Spinal cord (tissue), 10 donors: Measurements from ENCODE around the gene ME3. TPM values are rescaled to one million over a fixed set of nuclear protein-coding genes. Genes with fewer than 3 reads are reported as not detected.
A peak's percentile ranks its signal among the peaks of the same experiment; 100 is the strongest.

Experiments
- DNase-seq, 6 donors: peaks; one replicate each; pipeline versions ENCODE4 v3.0.0 to v3.0.0-alpha.2; 2013 to 2015; ENCODE audit warnings: low spot score in 6 of 6, low read depth in 4 of 6
- H3K27ac ChIP-seq: one replicate; pipeline ENCODE4 v1.5.1; 2013; ENCODE audit warnings: low read depth, low read length, control low read depth
- H3K27me3 ChIP-seq: one replicate; pipeline ENCODE4 v1.6.1; 2013; ENCODE audit warnings: low read length; ENCODE audit not compliant: control insufficient read depth, insufficient read depth
- H3K36me3 ChIP-seq: one replicate; pipeline ENCODE4 v1.6.1; 2013; ENCODE audit warnings: low read length; ENCODE audit not compliant: control insufficient read depth, insufficient read depth
- H3K4me1 ChIP-seq: one replicate; pipeline ENCODE4 v1.6.1; 2013; ENCODE audit warnings: low read length; ENCODE audit not compliant: control insufficient read depth, insufficient read depth
- H3K4me3 ChIP-seq: one replicate; pipeline ENCODE4 v1.5.1; 2013; ENCODE audit warnings: low read depth, low read length, control low read depth
- H3K9me3 ChIP-seq: one replicate; pipeline ENCODE4 v1.6.1; 2013; ENCODE audit warnings: low read length; ENCODE audit not compliant: control insufficient read depth, insufficient read depth
- WGBS: methylation state at CpG from one replicate; pipeline ENCODE4 v1.1.5; 2013; ENCODE audit warnings: missing lambda C conversion rate; ENCODE audit not compliant: insufficient coverage; 5-methylcytosine and 5-hydroxymethylcytosine counted together
- polyA plus RNA-seq, 2 donors: library from polyadenylated mRNA; unstranded; fragments of 120-200 nt; gene quantifications; one replicate each; pipeline ENCODE4 v1.2.1, GENCODE V29; 2013; ENCODE audit not compliant: insufficient read length in 2 of 2
- total RNA-seq, 2 donors: library from RNA; depleted of rRNA in 1 of 2; stranded (reverse); fragments of 120-200 nt in 1 of 2; fragments of >200 nt in 1 of 2; gene quantifications; one replicate each; pipeline versions ENCODE4 v1.2.3 to v1.2.4, GENCODE V29; 2013 to 2014
- donor health status: healthy.

ME3 gene
- total and polyA plus RNA-seq, 4 donors: 39.0 to 45.4 (median 44.6) TPM

GRCh38 chr11:86595451-86595850 is 77.0 kb downstream of the ME3 start:
- Histone ChIP-seq H3K9me3 (no peaks in the 10 kb centered on the region), H3K4me3 (no peak overlapping the region), H3K27me3 (no peaks in the 10 kb centered on the region), H3K27ac (no peak overlapping the region), H3K36me3 (no peaks in the 10 kb centered on the region), H3K4me1 (peaks cover 5% of the 10 kb centered on the region)
- DNase-seq: no peak
- WGBS: no CpG with 5 or more reads among the region's 3 CpGs

- no peak for DNase-seq
- Histone ChIP-seq H3K36me3 (no peaks in the 10 kb centered on the region), H3K4me3 (no peak overlapping the region), H3K27me3 (no peaks in the 10 kb centered on the region), H3K4me1 (peaks cover 5% of the 10 kb centered on the region), H3K27ac (no peak overlapping the region), H3K9me3 (no peaks in the 10 kb centered on the region)
Measured at GRCh38 chr11:86594746-86595145, 77.7 kb downstream of the ME3 start.

GRCh38 chr11:86593833-86594232 is 78.6 kb downstream of the ME3 start:
- no CpG with 5 or more reads among the region's 4 CpGs for whole genome bisulfite sequencing
- peaks cover 8% of the 10 kb centered on the region for H3K4me1 ChIP-seq

GRCh38 chr11:86592659-86593451 is 79.6 kb downstream of the ME3 start:
- H3K4me1 ChIP-seq: peaks cover 10% of the 10 kb centered on the region
- no peaks in the 10 kb centered on the region for H3K36me3 ChIP-seq
- WGBS: 70% methylated on average over 2 of the region's 5 CpGs
- no peaks in the 10 kb centered on the region for H3K9me3 ChIP-seq
- H3K27me3 ChIP-seq: no peaks in the 10 kb centered on the region
- no peak overlapping the region for H3K4me3 ChIP-seq
- DNase-seq: peak in 1 of 6 donors; percentile 28
- no peak overlapping the region for H3K27ac ChIP-seq

More at GRCh38 chr11:86593833-86594232, 78.6 kb downstream of the ME3 start:
- Histone ChIP-seq H3K27ac (no peak overlapping the region), H3K36me3 (no peaks in the 10 kb centered on the region), H3K4me3 (no peak overlapping the region), H3K27me3 (no peaks in the 10 kb centered on the region), H3K9me3 (no peaks in the 10 kb centered on the region)
- no peak for DNase-seq

GRCh38 chr11:86592047-86592591 is 80.3 kb downstream of the ME3 start:
- Histone ChIP-seq H3K27me3 (no peaks in the 10 kb centered on the region), H3K9me3 (no peaks in the 10 kb centered on the region), H3K27ac (no peak overlapping the region), H3K4me3 (no peak overlapping the region), H3K36me3 (no peaks in the 10 kb centered on the region), H3K4me1 (peaks cover 8% of the 10 kb centered on the region)
- 83% methylated on average over 1 of the region's 1 CpG for WGBS
- no peak for DNase-seq

- H3K27ac ChIP-seq: no peak overlapping the region
- no peak overlapping the region for H3K4me3 ChIP-seq
- WGBS: 100% methylated on average over 1 of the region's 4 CpGs
- no peaks in the 10 kb centered on the region for H3K9me3 ChIP-seq
- H3K27me3 ChIP-seq: no peaks in the 10 kb centered on the region
- H3K36me3 ChIP-seq: no peaks in the 10 kb centered on the region
- no peak for DNase-seq
- peaks cover 5% of the 10 kb centered on the region for H3K4me1 ChIP-seq
Measured at GRCh38 chr11:86591631-86592030, 80.8 kb downstream of the ME3 start.

- Histone ChIP-seq H3K4me1 (peaks cover 5% of the 10 kb centered on the region), H3K9me3 (no peaks in the 10 kb centered on the region), H3K27ac (no peak overlapping the region), H3K27me3 (no peaks in the 10 kb centered on the region), H3K36me3 (no peaks in the 10 kb centered on the region), H3K4me3 (no peak overlapping the region)
- DNase-seq: no peak
- WGBS: 90% methylated on average over 3 of the region's 7 CpGs
Measured at GRCh38 chr11:86589856-86590589, 82.4 kb downstream of the ME3 start.

- no peak for DNase-seq
- Histone ChIP-seq H3K27ac (peak overlapping the region; percentile 10), H3K27me3 (no peaks in the 10 kb centered on the region), H3K4me1 (peaks cover 5% of the 10 kb centered on the region), H3K9me3 (no peaks in the 10 kb centered on the region), H3K36me3 (no peaks in the 10 kb centered on the region), H3K4me3 (no peak overlapping the region)
Measured at GRCh38 chr11:86589204-86589603, 83.2 kb downstream of the ME3 start.

- peak in 2 of 6 donors; percentile 61 to 62 for DNase-seq
- Histone ChIP-seq H3K27ac (peak overlapping the region; percentile 10), H3K4me1 (peaks cover 5% of the 10 kb centered on the region), H3K9me3 (no peaks in the 10 kb centered on the region), H3K36me3 (no peaks in the 10 kb centered on the region), H3K27me3 (no peaks in the 10 kb centered on the region), H3K4me3 (no peak overlapping the region)
- no CpG with 5 or more reads among the region's 2 CpGs for WGBS
Measured at GRCh38 chr11:86588566-86589090, 83.8 kb downstream of the ME3 start.
